ENCODE results near the gene PSMD9.

PSMD9 gene

DNA sequence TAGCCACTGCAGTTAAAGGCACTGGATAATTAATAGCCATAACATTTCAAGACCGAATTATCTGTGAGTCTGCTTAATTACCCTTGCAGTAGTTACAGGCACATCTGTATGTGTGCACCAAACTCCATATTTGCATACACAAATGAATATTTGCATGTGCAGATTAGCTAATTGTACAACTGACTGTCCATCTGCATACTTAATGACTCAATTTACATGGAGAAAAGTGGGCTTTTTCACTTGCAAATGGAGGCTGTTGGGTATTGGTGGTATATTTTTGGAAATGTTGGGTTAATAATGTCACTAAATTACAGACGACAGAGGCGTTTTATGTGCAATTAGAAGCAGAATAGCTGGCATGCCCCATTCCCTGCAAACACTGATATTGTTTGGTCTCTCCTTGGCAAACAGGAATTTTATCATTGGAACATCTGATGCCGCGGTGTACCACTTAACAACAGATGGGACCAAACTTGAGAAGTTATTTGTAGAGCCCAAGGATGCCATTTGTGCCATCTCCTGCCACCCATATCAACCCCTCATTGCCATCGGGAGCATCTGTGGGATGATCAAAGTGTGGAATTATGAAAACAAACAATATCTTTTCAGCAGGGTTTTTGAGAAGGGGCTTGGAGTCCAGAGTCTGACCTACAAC lies 69.4 kb downstream of the PSMD9 start:
- no peak for DNase-seq (ENCODE audit: low read depth)

DNA sequence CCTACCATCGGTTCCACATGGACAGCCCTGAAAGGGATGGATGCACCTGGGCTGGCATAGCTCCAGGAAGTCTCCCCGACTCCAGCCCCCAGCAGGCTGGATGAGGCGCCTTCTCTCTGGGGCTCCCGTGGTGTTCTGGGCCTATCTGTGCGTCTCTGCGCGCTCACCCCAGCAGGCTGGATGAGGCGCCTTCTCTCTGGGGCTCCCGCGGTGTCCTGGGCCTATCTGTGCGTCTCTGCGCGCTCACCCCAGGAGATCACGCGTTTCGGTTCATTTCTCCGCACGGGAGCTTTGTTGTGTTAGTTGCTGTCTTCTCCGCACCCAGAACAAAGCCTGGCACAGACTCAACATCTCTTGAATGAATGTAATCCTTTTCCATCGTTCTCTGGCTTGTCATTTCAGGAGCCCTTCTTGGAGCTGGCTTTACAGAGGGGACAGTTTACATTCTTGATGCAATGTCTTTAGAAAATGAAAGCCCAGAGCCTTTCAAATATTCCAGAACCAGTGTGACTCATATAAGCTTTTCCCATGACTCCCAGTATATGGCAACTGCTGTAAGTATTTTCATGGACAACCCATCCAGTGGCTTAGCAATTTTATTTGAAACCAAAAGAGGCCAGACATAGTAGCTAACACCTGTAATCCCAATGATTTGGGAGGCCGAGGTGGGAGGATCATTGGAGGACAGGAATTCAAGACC lies 70.1 kb downstream of the PSMD9 start:
- DNase-seq (ENCODE audit: low read depth): no peak

- no peak for DNase-seq (ENCODE audit: low read depth)
Observed at GRCh38 chr12:121960541-121960940, 72.0 kb downstream of the PSMD9 start.

GRCh38 chr12:121961195-121961879 lies 72.7 kb downstream of the PSMD9 start:
- no peak for DNase-seq (ENCODE audit: low read depth)

GRCh38 chr12:121963341-121964018 lies 74.9 kb downstream of the PSMD9 start:
- no peak for DNase-seq (ENCODE audit: low read depth)

GRCh38 chr12:121964813-121965643 lies 76.4 kb downstream of the PSMD9 start:
- no peak for DNase-seq (ENCODE audit: low read depth)

DNA sequence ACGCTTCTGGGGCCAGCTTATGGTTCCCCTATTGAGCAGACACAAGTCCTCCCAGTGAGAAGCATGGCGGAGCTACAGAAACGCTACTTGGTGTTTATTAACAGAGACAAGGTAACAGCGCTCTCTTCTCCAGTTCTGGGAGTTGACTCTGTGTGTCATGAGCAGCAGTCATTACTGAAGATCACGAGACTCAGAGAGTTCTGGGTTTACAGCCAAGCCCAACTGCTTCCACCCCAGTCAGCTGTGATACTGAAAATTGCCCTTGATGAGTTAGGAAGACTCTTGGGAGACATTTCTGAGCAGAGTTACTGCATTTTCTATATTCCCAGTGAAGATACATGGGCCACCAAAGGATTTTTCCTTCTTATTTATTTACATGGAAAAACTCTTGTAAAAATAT lies 78.4 kb downstream of the PSMD9 start:
- no peak for DNase-seq (ENCODE audit: low read depth)
